ENCODE results near the gene SPHK1.

SPHK1 gene

GRCh38 chr17:76379646-76380376 lies 4.6 kb upstream of the SPHK1 start:
- TF ChIP-seq ZNF8 (CRISPR knock-in tag; IDR thresholded peaks at IDR 0.05): no peak
- no peak for TF ChIP-seq TCF4 (CRISPR knock-in tag; IDR thresholded peaks at IDR 0.05; ENCODE audit: borderline replicate concordance)
- no peak for TF ChIP-seq ISL1 (CRISPR knock-in tag; IDR thresholded peaks at IDR 0.05)
- TF ChIP-seq CREB5 (CRISPR knock-in tag; IDR thresholded peaks at IDR 0.05; ENCODE audit: low read depth): no peak
- TF ChIP-seq ZFP30 (CRISPR knock-in tag; IDR thresholded peaks at IDR 0.05): no peak
- TF ChIP-seq CSDC2 (CRISPR knock-in tag; IDR thresholded peaks at IDR 0.05): no peak
- TF ChIP-seq ZNF565 (CRISPR knock-in tag; conservative IDR thresholded peaks at IDR 0.05; ENCODE audit: low read depth): no peak
- TF ChIP-seq POU6F1 (CRISPR knock-in tag; IDR thresholded peaks at IDR 0.05; ENCODE audit: borderline replicate concordance, low read depth): no peak
- TF ChIP-seq CSRNP3 (CRISPR knock-in tag; IDR thresholded peaks at IDR 0.05): no peak
- no peak for TF ChIP-seq ESRRG (CRISPR knock-in tag; IDR thresholded peaks at IDR 0.05)
- TF ChIP-seq PPARA (CRISPR knock-in tag; IDR thresholded peaks at IDR 0.05; ENCODE audit: borderline replicate concordance): no peak
- TF ChIP-seq PATZ1 (CRISPR knock-in tag; IDR thresholded peaks at IDR 0.05; ENCODE audit: borderline replicate concordance): no peak
- no peak for TF ChIP-seq ZNF70 (CRISPR knock-in tag; IDR thresholded peaks at IDR 0.05)
- ATAC-seq: no peak

GRCh38 chr17:76381633-76382350 lies 2.6 kb upstream of the SPHK1 start:
- ATAC-seq: no peak
- TF ChIP-seq ARNTL (CRISPR knock-in tag; IDR thresholded peaks at IDR 0.05; ENCODE audit: borderline replicate concordance, low read depth): no peak
- no peak for TF ChIP-seq RARB (CRISPR knock-in tag; IDR thresholded peaks at IDR 0.05)
- no peak for TF ChIP-seq CREB5 (CRISPR knock-in tag; IDR thresholded peaks at IDR 0.05; ENCODE audit: low read depth)
- no peak for TF ChIP-seq ZNF565 (CRISPR knock-in tag; conservative IDR thresholded peaks at IDR 0.05; ENCODE audit: low read depth)
- no peak for TF ChIP-seq SNAI2 (CRISPR knock-in tag; IDR thresholded peaks at IDR 0.05)
- no peak for TF ChIP-seq GLIS3 (CRISPR knock-in tag; IDR thresholded peaks at IDR 0.05)
- TF ChIP-seq ESRRG (CRISPR knock-in tag; IDR thresholded peaks at IDR 0.05): no peak
- no peak for TF ChIP-seq TSHZ2 (CRISPR knock-in tag; IDR thresholded peaks at IDR 0.05)
- TF ChIP-seq CSDC2 (CRISPR knock-in tag; IDR thresholded peaks at IDR 0.05): no peak
- TF ChIP-seq CSRNP3 (CRISPR knock-in tag; IDR thresholded peaks at IDR 0.05): no peak

All from SK-N-SH treated with all-trans-retinoic acid at 6 μM for 48 hours (cell line).